ENCODE data around the gene ACTRT2.

GRCh38 chr1:3020263-3020909, 881 bp upstream of the ACTRT2 start:
- TF ChIP-seq CTCF (IDR thresholded peaks at IDR 0.05), result no peak
- TF ChIP-seq RAD21 (IDR thresholded peaks at IDR 0.05; ENCODE audit: low read length), result no peak
- TF ChIP-seq RFX5 (IDR thresholded peaks at IDR 0.05; ENCODE audit: low read length), result no peak
- no peak for TF ChIP-seq CHD2 (IDR thresholded peaks at IDR 0.05; ENCODE audit: low read length, partially characterized antibody)
- no peak for TF ChIP-seq ZBTB33 (IDR thresholded peaks at IDR 0.05; ENCODE audit: borderline replicate concordance, low read depth)

All from SK-N-SH (cell line).